ENCODE data around the gene PCCA. TPM values are rescaled to one million over a fixed set of nuclear protein-coding genes. Genes with fewer than 3 reads are reported as not detected.
A peak's percentile ranks its signal among the peaks of the same experiment; 100 is the strongest.

PCCA gene
- total and polyA plus RNA-seq, 2 experiments from 2014 or later: 41.9 to 46.6 TPM

DNA sequence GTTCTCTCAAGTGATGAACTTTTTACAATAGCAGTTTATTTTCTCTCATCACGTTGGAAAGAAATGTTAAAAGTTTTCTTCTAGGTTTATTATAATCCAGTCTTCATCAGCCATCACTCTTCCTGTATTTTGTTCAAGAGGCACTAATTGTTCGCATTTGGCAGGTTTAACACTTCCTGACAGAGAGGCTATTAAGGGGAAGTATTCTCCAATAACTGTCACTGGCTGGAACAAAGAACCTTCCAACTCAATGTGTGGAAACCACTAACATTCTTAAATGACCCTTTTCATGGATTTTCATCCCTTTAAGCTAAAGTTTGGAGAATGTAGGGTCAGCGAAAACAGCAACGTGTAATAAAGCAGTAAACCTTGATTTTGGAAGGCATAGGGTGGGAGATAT is 145.1 kb downstream of the PCCA start:
- Histone ChIP-seq H3K27ac (ENCODE audit: low read depth) (no peak overlapping the region), H3K4me2 (no peak overlapping the region), H3K79me2 (replicated peaks; ENCODE audit: insufficient read depth) (peaks cover 6% of the 10 kb centered on the region; the same call in 1 of the 2 replicates), H3K27me3 (ENCODE audit: insufficient read depth) (no peaks in the 10 kb centered on the region), H2AFZ (no peak overlapping the region), H3K4me1 (ENCODE audit: insufficient read depth) (peaks cover 27% of the 10 kb centered on the region), H4K20me1 (replicated peaks; ENCODE audit: insufficient read depth) (no peaks in the 10 kb centered on the region), H3K9me2 (ENCODE audit: insufficient read depth) (no peaks in the 10 kb centered on the region), H3K4me3 (no peak overlapping the region), H3F3A (replicated peaks; ENCODE audit: low read depth) (no peaks in the 10 kb centered on the region), H3K36me3 (ENCODE audit: insufficient read depth) (no peaks in the 10 kb centered on the region)
- DNase-seq (ENCODE audit: low spot score) (no peak), ATAC-seq (no peak)
- Mint-ChIP-seq H3K4me1 (peaks cover 32% of the 10 kb centered on the region), H3K27ac (peak overlapping the region; percentile 4; the same call in 1 of the 2 replicates), H3K36me3 (ENCODE audit: low read depth) (peaks cover 3% of the 10 kb centered on the region; the same call in 1 of the 3 replicates), H3K4me3 (no peak overlapping the region), H3K9me3 (no peaks in the 10 kb centered on the region), H3K27me3 (ENCODE audit: insufficient read depth, low read depth, poor library complexity) (no peaks in the 10 kb centered on the region)
- TF ChIP-seq JUNB (IDR thresholded peaks at IDR 0.05; ENCODE audit: unreplicated experiment): no peak
- TF ChIP-seq ZNF331 (CRISPR knock-in tag; IDR thresholded peaks at IDR 0.05; ENCODE audit: low read depth): no peak
- TF ChIP-seq EZH2phosphoT487 (IDR thresholded peaks at IDR 0.05; ENCODE audit: unreplicated experiment): no peak
- TF ChIP-seq, protein P1, sequence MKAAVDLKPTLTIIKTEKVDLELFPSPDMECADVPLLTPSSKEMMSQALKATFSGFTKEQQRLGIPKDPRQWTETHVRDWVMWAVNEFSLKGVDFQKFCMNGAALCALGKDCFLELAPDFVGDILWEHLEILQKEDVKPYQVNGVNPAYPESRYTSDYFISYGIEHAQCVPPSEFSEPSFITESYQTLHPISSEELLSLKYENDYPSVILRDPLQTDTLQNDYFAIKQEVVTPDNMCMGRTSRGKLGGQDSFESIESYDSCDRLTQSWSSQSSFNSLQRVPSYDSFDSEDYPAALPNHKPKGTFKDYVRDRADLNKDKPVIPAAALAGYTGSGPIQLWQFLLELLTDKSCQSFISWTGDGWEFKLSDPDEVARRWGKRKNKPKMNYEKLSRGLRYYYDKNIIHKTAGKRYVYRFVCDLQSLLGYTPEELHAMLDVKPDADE (IDR thresholded peaks at IDR 0.05): no peak
- no peak for TF ChIP-seq POLR2AphosphoS5 (IDR thresholded peaks at IDR 0.05; ENCODE audit: low read depth)
- TF ChIP-seq ZNF462 (CRISPR knock-in tag; IDR thresholded peaks at IDR 0.05): no peak
- no peak for TF ChIP-seq ZNF114 (CRISPR knock-in tag; IDR thresholded peaks at IDR 0.05)
- TF ChIP-seq, protein P2, sequence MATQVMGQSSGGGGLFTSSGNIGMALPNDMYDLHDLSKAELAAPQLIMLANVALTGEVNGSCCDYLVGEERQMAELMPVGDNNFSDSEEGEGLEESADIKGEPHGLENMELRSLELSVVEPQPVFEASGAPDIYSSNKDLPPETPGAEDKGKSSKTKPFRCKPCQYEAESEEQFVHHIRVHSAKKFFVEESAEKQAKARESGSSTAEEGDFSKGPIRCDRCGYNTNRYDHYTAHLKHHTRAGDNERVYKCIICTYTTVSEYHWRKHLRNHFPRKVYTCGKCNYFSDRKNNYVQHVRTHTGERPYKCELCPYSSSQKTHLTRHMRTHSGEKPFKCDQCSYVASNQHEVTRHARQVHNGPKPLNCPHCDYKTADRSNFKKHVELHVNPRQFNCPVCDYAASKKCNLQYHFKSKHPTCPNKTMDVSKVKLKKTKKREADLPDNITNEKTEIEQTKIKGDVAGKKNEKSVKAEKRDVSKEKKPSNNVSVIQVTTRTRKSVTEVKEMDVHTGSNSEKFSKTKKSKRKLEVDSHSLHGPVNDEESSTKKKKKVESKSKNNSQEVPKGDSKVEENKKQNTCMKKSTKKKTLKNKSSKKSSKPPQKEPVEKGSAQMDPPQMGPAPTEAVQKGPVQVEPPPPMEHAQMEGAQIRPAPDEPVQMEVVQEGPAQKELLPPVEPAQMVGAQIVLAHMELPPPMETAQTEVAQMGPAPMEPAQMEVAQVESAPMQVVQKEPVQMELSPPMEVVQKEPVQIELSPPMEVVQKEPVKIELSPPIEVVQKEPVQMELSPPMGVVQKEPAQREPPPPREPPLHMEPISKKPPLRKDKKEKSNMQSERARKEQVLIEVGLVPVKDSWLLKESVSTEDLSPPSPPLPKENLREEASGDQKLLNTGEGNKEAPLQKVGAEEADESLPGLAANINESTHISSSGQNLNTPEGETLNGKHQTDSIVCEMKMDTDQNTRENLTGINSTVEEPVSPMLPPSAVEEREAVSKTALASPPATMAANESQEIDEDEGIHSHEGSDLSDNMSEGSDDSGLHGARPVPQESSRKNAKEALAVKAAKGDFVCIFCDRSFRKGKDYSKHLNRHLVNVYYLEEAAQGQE (IDR thresholded peaks at IDR 0.05; ENCODE audit: unreplicated experiment): no peak
- TF ChIP-seq CREB1 (CRISPR knock-in tag; IDR thresholded peaks at IDR 0.05; ENCODE audit: low read depth): no peak
- no peak for TF ChIP-seq CTCF (conservative IDR thresholded peaks at IDR 0.05; ENCODE audit: low read depth in 2 of 2)
- TF ChIP-seq NANOG (IDR thresholded peaks at IDR 0.05; ENCODE audit: borderline replicate concordance): no peak
- TF ChIP-seq STAT1 (IDR thresholded peaks at IDR 0.05; ENCODE audit: unreplicated experiment): no peak
- TF ChIP-seq EZH2 (IDR thresholded peaks at IDR 0.05; ENCODE audit: low read depth, unreplicated experiment): no peak

Measured in GM23338 (cell line).